ENCODE measurements around the gene ZNF445. TPM values are rescaled to one million over a fixed set of nuclear protein-coding genes. Genes with fewer than 3 reads are reported as not detected.

ZNF445 gene
- total RNA-seq, 1 donor, result 9.5 TPM

- no peak for TF ChIP-seq CTCF (IDR thresholded peaks at IDR 0.05; ENCODE audit: insufficient read depth, low read depth, low read length)
- no peak overlapping the region for H3K4me3 ChIP-seq (ENCODE audit: low read depth, low read length)
- DNase-seq (ENCODE audit: low read depth), result no peak
Measured at GRCh38 chr3:44387404-44387803, 90.1 kb downstream of the ZNF445 start.

Other genes with a start within 250 kb of the ZNF445 start
- gene TOPAZ1, start 235.8 kb downstream of the ZNF445 start, total RNA-seq, result not detected in 2 replicates
- 19.6 and 37.6 TPM in 2 replicates for gene TCAIM, start 138.9 kb downstream of the ZNF445 start, total RNA-seq
- gene ZKSCAN7, start 77.5 kb upstream of the ZNF445 start, total RNA-seq, result 5.8 and 6.0 TPM in 2 replicates
- 2.9 and 3.0 TPM in 2 replicates for gene ZNF660, start 107.3 kb upstream of the ZNF445 start, total RNA-seq
- gene ZNF197, start 147.4 kb upstream of the ZNF445 start, total RNA-seq, result 11.6 and 16.0 TPM in 2 replicates
- gene ZNF35, start 171.1 kb upstream of the ZNF445 start, total RNA-seq, result 16.1 and 22.5 TPM in 2 replicates
- 4.2 and 6.9 TPM in 2 replicates for gene ZNF502, start 235.0 kb upstream of the ZNF445 start, total RNA-seq